Vagina (tissue), 2 donors: ENCODE data around the gene CFAP45.

Source experiments
- POLR2A ChIP-seq, 2 donors: fragments of 450-650 bp; IDR thresholded peaks; one replicate each; pipeline ENCODE4 v1.6.1; 2017; ENCODE audit warnings: antibody characterized with exemption in 2 of 2, mild to moderate bottlenecking in 2 of 2, moderate library complexity in 2 of 2
- TF ChIP-seq, protein P1 (sequence below), 3 experiments: fragments of 450-650 bp in 2 of 3; fragments of 200-600 bp in 1 of 3; sonication (generic) in 1 of 3; IDR thresholded peaks; one replicate each; pipeline ENCODE4 v1.5.1; 2017 to 2019; ENCODE audit warnings: antibody characterized with exemption in 3 of 3, mild to moderate bottlenecking in 2 of 3, moderate library complexity in 2 of 3

DNA sequence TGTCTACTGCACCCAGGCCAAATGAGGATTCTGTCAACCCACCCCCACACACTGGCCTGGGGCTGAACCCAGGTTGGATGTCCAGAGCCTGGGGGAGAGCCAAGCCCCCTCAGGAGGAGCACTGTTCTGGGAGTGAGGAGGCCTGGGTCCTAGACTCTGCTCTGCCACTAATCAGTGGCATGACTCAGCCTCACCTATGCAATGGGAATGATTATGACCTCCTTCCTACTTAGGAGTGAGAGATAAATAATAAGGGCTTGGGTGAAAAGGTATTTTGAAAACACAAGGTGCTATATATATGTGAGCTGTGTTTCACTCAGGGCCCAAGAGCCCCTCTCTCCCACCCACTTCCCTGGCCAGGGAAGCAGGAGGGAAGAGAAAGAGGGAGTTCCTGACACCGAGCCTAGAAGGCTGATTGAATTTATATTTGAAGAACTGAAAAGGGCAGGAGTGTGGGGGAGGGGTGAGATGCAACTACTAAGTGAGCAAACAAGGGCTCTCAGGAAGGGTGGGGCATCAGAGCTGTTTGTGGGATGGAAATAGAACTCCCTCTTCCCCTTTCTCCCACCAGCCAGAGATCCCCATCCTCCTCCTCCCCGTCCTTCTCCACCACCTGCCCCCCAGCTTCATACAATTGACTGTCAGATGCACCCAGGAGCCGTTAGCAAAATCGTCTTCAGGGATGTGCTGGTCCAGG, 37.2 kb upstream of the CFAP45 start:
- TF ChIP-seq, protein P1, sequence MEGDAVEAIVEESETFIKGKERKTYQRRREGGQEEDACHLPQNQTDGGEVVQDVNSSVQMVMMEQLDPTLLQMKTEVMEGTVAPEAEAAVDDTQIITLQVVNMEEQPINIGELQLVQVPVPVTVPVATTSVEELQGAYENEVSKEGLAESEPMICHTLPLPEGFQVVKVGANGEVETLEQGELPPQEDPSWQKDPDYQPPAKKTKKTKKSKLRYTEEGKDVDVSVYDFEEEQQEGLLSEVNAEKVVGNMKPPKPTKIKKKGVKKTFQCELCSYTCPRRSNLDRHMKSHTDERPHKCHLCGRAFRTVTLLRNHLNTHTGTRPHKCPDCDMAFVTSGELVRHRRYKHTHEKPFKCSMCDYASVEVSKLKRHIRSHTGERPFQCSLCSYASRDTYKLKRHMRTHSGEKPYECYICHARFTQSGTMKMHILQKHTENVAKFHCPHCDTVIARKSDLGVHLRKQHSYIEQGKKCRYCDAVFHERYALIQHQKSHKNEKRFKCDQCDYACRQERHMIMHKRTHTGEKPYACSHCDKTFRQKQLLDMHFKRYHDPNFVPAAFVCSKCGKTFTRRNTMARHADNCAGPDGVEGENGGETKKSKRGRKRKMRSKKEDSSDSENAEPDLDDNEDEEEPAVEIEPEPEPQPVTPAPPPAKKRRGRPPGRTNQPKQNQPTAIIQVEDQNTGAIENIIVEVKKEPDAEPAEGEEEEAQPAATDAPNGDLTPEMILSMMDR (IDR thresholded peaks at IDR 0.05): no peak
- TF ChIP-seq POLR2A (IDR thresholded peaks at IDR 0.05): no peak
